PC-9 (cell line): ENCODE data around the gene ARHGAP32. TPM values are rescaled to one million over a fixed set of nuclear protein-coding genes. Genes with fewer than 3 reads are reported as not detected.

ENCODE experiments used
- BruUV-seq: library from RNA; stranded (reverse); fragments of 400-500 nt; replicated peaks from 2 replicates; lab custom pipeline; 2021; lab: Mats Ljungman, UMichigan
- CTCF ChIA-PET: fragments of 300-600 bp; sonication (Branson Sonifier 250); formaldehyde crosslinking; loops from one replicate; lab custom pipeline; 2022; ENCODE audit warnings: antibody characterized with exemption; lab: Charles Lee
- POLR2A ChIA-PET: fragments of 300-600 bp; sonication (Branson Sonifier 250); formaldehyde crosslinking; loops from one replicate; lab custom pipeline; 2022; ENCODE audit warnings: antibody characterized with exemption; ENCODE audit not compliant: unreplicated experiment; lab: Charles Lee
- DNase-seq, 2 experiments: peaks; one replicate each; pipeline versions ENCODE4 v3.0.0 to v3.0.0-alpha.2; 2015 to 2022; ENCODE audit warnings: mixed read lengths in 1 of 2
- H2AFZ ChIP-seq: fragments of 200-600 bp; sonication (generic); 2 replicates; pipeline ENCODE4 v1.8.1; 2017; ENCODE audit warnings: antibody characterized with exemption
- H3F3A ChIP-seq: fragments of 200-600 bp; sonication (generic); 2 replicates; pipeline ENCODE4 v1.8.1; 2017; ENCODE audit warnings: antibody characterized with exemption, mild to moderate bottlenecking, low read depth; ENCODE audit not compliant: insufficient read depth
- H3K27ac ChIP-seq: fragments of 200-600 bp; sonication (generic); 2 replicates; pipeline ENCODE4 v1.6.1; 2016; ENCODE audit warnings: mixed run types
- H3K27me3 ChIP-seq: fragments of 200-600 bp; sonication (generic); 2 replicates; pipeline ENCODE4 v1.6.1; 2016; ENCODE audit warnings: low read depth, mixed run types; ENCODE audit not compliant: insufficient read depth
- H3K36me3 ChIP-seq: fragments of 200-600 bp; sonication (generic); 2 replicates; pipeline ENCODE4 v1.6.1; 2016; ENCODE audit warnings: low read depth, mixed run types
- H3K4me1 ChIP-seq: fragments of 200-600 bp; sonication (generic); replicated peaks from 2 replicates; pipeline ENCODE4 v1.6.1; 2016; ENCODE audit warnings: mixed run types; ENCODE audit not compliant: insufficient read depth
- H3K4me2 ChIP-seq: fragments of 200-600 bp; sonication (generic); 2 replicates; pipeline ENCODE4 v1.6.1; 2017; ENCODE audit warnings: mixed run types
- H3K4me3 ChIP-seq: fragments of 200-600 bp; sonication (generic); 2 replicates; pipeline ENCODE4 v1.6.1; 2016; ENCODE audit warnings: mixed run types
- H3K79me2 ChIP-seq: fragments of 200-600 bp; sonication (generic); 2 replicates; pipeline ENCODE4 v1.6.1; 2017; ENCODE audit warnings: low read depth, mixed run types
- H3K9me2 ChIP-seq: fragments of 200-600 bp; sonication (generic); 2 replicates; pipeline ENCODE4 v1.8.1; 2017; ENCODE audit warnings: mild to moderate bottlenecking; ENCODE audit not compliant: insufficient read depth
- H3K9me3 ChIP-seq: fragments of 200-600 bp; sonication (generic); 2 replicates; pipeline ENCODE4 v1.8.1; 2016; ENCODE audit warnings: low read depth; ENCODE audit not compliant: insufficient read depth
- H4K20me1 ChIP-seq: fragments of 200-600 bp; sonication (generic); 2 replicates; pipeline ENCODE4 v1.8.1; 2017; ENCODE audit not compliant: insufficient read depth
- EZH2 ChIP-seq: fragments of 200-600 bp; sonication (generic); IDR thresholded peaks from 2 replicates; pipeline ENCODE4 v1.8.0; 2017; ENCODE audit warnings: antibody characterized with exemption, low read depth
- intact Hi-C: fragments of 100-400 bp; cut with micrococcal nuclease; formaldehyde crosslinking; loops from one replicate; pipeline ENCODE4 v1.10.0; 2022; ENCODE audit not compliant: unreplicated experiment
- total RNA-seq: library from RNA; stranded (reverse); gene quantifications from 2 replicates; pipeline ENCODE4 v1.2.3, GENCODE V29; 2021
- TF ChIP-seq, protein P1 (sequence below): fragments of 200-600 bp; sonication (generic); conservative IDR thresholded peaks from 2 replicates; pipeline ENCODE4 v1.6.1; 2017; ENCODE audit warnings: mixed run types, antibody characterized with exemption, mild to moderate bottlenecking, moderate library complexity

Gene ARHGAP32
- total RNA-seq, 1 experiment from 2014 or later = 35.1 TPM

GRCh38 chr11:129042503-129042902, 149.6 kb downstream of the ARHGAP32 start:
- Histone ChIP-seq H3K4me1 (no peaks in the 10 kb centered on the region), H3K79me2 (no peaks in the 10 kb centered on the region), H3K4me2 (no peak overlapping the region), H3K9me3 (no peaks in the 10 kb centered on the region), H3K27ac (no peak overlapping the region), H3K27me3 (no peaks in the 10 kb centered on the region), H3F3A (no peaks in the 10 kb centered on the region), H3K4me3 (no peak overlapping the region), H4K20me1 (no peaks in the 10 kb centered on the region), H2AFZ (no peak overlapping the region), H3K36me3 (no peaks in the 10 kb centered on the region), H3K9me2 (no peaks in the 10 kb centered on the region)
- DNase-seq = no peak
- ChIA-PET POLR2A (no interaction called here), CTCF (no interaction called here)
- TF ChIP-seq, protein P1, sequence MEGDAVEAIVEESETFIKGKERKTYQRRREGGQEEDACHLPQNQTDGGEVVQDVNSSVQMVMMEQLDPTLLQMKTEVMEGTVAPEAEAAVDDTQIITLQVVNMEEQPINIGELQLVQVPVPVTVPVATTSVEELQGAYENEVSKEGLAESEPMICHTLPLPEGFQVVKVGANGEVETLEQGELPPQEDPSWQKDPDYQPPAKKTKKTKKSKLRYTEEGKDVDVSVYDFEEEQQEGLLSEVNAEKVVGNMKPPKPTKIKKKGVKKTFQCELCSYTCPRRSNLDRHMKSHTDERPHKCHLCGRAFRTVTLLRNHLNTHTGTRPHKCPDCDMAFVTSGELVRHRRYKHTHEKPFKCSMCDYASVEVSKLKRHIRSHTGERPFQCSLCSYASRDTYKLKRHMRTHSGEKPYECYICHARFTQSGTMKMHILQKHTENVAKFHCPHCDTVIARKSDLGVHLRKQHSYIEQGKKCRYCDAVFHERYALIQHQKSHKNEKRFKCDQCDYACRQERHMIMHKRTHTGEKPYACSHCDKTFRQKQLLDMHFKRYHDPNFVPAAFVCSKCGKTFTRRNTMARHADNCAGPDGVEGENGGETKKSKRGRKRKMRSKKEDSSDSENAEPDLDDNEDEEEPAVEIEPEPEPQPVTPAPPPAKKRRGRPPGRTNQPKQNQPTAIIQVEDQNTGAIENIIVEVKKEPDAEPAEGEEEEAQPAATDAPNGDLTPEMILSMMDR = no peak
- TF ChIP-seq EZH2 = no peak
- BruUV-seq = no TSS peak
- intact Hi-C loops = no loop called here

- Histone ChIP-seq H3K27me3 (no peaks in the 10 kb centered on the region), H3K4me2 (no peak overlapping the region), H4K20me1 (no peaks in the 10 kb centered on the region), H3K79me2 (no peaks in the 10 kb centered on the region), H3K9me3 (no peaks in the 10 kb centered on the region), H3K4me1 (no peaks in the 10 kb centered on the region), H3K27ac (no peak overlapping the region), H3K36me3 (no peaks in the 10 kb centered on the region), H3K4me3 (no peak overlapping the region), H3K9me2 (no peaks in the 10 kb centered on the region), H3F3A (no peaks in the 10 kb centered on the region), H2AFZ (no peak overlapping the region)
- ChIA-PET CTCF (no interaction called here), POLR2A (no interaction called here)
- no TSS peak for BruUV-seq
- TF ChIP-seq, protein P1 = no peak
- no peak for TF ChIP-seq EZH2
- intact Hi-C loops = no loop called here
- no peak for DNase-seq
These were observed 150.5 kb downstream of the ARHGAP32 start for GRCh38 chr11:129041611-129042018.

DNA sequence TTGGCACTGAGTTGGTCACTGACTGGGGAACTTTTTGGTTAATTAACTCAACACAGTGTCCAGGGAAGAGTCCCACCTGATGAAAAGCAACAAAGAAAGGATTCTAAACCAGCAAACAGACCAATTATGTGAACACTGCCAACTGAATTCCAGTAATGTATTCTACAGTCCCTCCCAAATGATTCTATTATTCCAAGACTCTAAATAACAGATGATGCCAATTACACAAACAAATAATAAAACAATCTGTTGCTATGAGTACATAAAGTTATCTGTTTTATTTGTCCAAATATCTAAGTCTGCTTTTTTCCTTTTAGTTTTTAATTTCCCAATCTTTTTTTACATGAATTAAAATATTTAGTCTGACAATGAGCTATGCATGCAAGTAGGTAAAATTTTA, 151.2 kb downstream of the ARHGAP32 start:
- no peaks in the 10 kb centered on the region for H3K4me1 ChIP-seq
- TF ChIP-seq, protein P1 = no peak
- no peak for TF ChIP-seq EZH2
- H3K4me2 ChIP-seq = no peak overlapping the region
- intact Hi-C loops = no loop called here
- no peak overlapping the region for H2AFZ ChIP-seq
- H3K36me3 ChIP-seq = no peaks in the 10 kb centered on the region
- no peak overlapping the region for H3K4me3 ChIP-seq
- no peaks in the 10 kb centered on the region for H3F3A ChIP-seq
- H3K27ac ChIP-seq = no peak overlapping the region
- H3K27me3 ChIP-seq = no peaks in the 10 kb centered on the region
- DNase-seq = no peak
- no peaks in the 10 kb centered on the region for H3K9me3 ChIP-seq
- H3K79me2 ChIP-seq = no peaks in the 10 kb centered on the region
- H3K9me2 ChIP-seq = no peaks in the 10 kb centered on the region
- ChIA-PET POLR2A (no interaction called here), CTCF (no interaction called here)
- H4K20me1 ChIP-seq = no peaks in the 10 kb centered on the region
- no TSS peak for BruUV-seq
